CD4-positive, alpha-beta T cell treated with Interleukin-15 for 4 hours (primary cell): ENCODE measurements around the gene KAZN.

Source experiments
- DNase-seq: peaks from one replicate; pipeline ENCODE4 v3.0.0-alpha.2; 2020; ENCODE audit warnings: low spot score

The KAZN gene

DNA sequence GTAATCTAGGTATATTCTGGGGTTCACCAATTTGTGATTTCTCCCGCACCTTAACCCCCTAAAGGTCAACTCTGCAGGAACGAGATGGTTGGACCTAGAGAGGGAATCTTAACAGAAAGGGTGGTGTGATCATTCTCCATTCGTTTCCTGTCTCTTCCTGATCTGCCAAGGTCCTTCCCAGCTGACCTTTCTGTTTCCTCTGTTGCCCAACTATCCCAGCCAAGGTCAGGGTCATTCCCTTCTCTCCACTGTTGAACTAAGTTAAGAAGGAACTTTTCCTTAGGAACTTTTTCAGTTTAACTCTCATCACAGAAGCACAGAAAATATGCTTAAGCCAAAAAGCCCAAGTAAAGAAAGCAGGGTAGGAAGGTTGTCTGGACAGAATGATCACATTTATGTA, 49.3 kb downstream of the KAZN start:
- no peak for DNase-seq

DNA sequence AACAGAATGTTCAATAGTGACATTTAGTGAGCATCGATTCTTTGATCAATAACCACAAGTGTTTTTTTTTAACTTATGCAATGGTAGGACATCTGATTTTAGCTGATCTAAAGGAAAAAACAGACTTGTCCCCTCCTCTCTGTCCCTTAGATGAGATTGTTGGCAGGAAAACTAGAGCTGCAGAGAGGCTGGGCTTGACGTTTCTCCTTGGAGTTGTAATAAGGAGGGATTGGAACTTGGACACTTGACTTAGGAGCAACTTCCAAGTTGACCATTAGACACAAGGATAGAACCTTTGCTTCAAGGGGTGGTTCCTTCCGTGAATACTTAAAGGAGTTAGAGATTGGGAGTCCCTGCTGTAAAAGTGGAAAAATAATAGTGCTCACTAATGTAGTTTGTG, 49.9 kb downstream of the KAZN start:
- DNase-seq, result no peak

DNA sequence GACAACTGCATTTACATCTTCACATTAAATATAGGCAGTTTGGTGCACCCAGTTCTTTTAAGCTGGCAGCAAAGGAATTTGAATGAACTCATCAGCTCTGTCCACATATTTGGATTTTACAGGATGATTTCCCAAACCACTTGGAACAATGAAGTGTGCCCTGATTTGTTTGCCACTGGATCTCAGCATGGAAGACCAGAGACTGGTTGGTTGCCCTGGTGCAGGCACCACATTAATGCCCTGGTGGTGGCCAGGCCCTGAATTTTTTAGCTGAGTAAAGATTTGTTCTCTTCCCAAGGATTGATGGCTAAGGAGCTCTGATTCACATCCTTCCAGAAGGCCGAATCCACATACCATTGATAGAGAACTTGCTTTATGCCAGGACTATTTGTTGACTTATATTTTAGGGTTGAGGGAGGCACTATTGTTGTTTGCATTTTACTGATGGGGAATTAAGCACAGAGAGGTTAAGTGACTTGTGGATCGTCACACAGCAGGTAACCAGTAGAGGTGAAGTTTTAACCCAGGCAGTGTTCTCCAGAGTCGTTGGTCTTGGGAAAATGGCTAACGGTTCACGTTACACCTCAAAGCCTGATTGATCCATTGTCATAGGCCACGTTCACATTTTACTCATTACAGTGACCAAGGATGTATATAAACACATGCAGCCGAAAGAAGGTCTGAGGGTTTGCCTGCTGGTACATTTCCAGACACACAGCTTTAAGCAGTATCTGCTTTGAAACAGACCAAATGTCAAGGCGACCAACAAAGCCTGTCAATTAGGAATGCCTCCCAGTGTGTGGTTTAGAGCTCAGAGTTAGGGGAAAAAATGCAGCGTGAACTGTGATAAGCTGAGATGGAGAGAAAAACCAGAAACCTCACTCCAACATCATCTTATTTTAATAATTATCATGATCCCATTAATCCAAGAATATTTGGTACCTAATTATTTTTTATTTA, 50.7 kb downstream of the KAZN start:
- DNase-seq, result no peak

DNA sequence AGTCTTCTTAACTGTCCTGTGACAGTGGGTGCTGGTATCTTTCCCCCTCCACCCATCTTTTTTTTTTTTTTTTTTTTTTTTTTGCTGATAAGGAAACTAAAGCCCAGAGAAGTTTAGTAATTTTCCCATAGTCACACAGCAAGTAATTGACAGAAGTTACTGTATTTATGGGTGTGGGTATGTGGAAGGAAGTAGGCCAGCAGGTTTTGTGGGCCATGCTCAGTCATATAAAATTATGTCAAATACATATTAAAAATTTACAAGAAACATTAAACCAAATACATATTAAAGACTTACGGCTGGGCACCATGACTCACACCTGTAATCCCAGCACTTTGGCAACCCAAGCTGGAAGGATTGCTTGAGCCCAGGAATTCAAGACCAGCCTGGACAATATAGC, 51.5 kb downstream of the KAZN start:
- DNase-seq, result no peak

DNA sequence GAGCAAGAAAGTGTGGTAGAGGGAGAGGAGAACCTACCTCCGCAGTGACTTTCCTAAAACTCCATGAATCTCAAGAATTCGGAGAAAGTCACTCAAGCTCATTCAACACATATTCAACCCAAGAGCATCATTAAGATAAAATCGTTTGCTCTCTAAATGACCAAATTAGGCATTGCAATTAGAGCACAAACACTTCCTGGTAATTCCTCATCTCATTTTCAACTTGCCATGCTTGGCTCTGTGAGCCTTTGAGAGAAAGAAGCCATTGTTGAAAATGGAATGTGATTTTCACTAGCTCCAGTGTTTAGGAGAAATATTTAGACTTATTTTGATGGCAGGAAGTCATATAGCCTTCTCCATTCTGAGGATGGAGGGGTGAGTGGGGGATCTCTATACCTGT, 52.5 kb downstream of the KAZN start:
- no peak for DNase-seq

DNA sequence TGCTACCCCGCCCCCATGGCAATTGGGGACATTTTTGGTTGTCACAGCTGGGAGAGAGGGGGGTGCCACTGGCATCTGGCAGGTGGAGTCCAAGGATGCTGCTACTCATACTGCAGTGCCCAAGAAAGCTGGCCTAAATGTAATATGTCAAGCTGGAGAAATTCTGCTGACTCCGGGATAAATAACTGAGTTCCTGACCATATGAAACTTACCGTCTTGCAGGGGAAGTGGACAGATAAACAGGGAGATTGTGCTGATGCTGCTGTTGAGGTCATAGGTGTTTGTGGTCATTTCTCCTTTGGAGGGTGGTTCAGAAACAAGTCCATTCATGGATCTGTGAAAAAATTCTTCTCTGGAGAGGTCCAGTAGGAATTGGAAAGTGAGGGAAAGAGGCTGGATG, 54.4 kb downstream of the KAZN start:
- no peak for DNase-seq

DNA sequence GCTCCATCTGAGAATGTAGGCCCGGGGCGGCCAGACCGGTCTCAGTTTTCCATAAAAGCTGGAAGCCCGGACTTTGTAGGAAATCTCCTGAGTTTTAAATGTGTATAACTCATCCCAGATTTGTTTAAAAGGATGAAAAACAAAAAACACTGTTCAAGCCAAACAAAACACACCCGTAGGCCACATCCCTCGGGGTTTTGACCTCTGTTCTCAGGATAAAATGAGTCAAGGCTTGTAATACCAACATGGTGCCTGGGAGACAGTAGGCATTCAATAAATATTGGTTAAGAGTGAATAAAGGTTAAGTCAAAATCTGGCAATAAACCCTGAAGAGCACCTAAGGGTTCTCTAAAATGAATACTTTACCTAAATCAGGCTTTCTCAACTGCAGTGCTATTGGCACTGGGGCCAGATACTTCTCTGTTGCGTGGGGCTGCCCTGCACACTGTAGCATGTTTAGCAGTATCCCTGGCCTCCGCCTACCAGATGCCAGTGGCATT, 55.0 kb downstream of the KAZN start:
- no peak for DNase-seq

DNA sequence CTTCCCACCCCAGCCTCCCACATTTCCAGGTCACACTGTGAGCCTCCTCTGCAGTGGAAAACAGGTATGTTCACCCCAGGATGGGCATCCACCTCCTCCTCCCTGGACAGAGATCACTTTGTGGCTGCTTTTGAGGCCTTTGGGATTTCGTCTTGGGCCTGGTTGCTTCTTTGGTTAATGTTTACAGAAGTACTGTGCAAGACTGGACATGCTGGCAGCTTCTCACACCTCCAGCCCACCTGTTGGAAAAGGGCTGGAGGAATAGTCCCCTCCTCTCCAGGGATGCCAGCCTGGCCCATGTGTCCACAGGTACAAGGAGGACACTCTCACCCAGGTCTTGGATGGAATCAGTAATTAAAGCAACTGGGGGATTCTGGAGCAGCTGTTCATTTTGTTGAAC, 56.1 kb downstream of the KAZN start:
- DNase-seq, result no peak

DNA sequence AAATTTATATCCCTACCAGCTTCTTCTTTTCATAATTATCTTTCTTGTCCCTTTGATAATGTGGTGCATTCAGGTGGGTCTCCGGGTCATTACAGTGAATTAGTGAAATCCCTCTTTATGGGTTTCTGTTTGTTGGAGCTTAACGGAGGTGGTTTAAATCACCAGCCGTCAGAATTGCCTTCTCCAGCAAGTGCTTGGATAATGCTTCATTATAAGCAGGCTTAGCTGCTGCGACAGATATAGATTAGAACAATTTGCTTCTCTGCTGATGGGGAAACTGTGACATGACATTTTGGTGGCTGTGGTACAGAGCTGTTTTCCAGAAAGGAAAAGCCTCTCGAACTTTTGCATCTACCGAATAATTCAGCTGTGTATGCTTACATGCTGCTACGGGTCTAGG, 56.9 kb downstream of the KAZN start:
- DNase-seq, result no peak

DNA sequence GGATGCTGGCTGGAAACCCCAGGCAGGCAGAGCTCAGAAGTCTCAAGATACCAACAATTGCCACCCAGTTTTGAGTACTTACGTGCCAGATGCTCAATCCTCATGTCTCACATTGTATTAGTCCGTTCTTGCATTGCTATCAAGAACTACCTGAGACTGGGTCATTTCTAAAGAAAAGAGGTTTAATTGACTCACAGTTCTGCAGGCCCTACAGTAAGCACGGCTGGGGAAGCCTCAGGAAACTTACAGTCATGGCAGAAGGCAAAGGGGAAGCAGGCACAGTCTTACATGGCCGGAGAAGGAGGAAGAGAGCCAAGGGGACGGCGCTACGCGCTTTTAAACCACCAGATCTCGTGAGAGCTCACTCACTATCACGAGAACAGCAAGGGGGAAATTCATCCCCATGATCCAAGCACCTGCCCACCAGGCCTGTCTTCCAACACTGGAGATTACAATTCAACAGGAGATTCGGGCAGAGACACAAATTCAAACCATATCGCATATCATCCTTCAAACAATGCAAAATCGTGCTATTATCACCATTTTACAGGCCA, 58.0 kb downstream of the KAZN start:
- no peak for DNase-seq

DNA sequence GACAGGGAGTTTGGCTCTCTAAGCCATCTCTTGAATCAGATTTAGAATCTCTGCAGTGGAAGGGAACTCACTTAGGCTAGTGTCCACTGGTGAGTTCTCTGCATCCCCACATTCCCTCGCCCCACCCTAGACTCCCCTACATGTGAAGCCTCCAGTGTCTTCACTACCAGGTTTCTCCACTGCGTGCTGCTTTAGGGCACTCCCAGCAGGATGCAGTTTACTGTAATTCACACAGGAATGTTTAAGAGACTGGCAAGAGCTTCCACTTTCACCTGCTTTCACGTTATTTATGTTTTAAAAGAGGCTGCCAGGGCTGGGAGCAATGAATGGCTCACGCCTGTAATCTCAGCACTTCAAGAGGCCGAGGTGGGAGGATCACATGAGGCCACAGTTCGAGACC, 60.2 kb downstream of the KAZN start:
- DNase-seq, result no peak

DNA sequence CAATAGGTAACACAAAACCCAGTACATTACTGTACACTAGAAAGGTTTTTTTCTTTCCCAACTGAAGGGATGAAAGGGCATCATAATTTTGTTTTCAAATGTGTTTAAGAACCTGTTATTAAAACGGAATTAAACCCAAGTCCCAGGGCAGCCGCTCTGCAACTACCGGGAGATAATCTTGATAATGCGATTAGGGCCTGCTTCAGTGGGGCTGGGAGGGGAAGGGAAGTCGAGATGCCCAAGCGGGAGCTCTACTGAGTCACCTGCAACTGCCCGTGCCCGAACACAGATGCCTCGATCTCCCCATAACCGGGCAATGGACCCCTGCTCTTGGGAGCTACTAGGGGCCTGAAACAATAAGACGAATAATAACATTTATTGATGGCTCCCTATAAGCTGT, 61.4 kb downstream of the KAZN start:
- no peak for DNase-seq

DNA sequence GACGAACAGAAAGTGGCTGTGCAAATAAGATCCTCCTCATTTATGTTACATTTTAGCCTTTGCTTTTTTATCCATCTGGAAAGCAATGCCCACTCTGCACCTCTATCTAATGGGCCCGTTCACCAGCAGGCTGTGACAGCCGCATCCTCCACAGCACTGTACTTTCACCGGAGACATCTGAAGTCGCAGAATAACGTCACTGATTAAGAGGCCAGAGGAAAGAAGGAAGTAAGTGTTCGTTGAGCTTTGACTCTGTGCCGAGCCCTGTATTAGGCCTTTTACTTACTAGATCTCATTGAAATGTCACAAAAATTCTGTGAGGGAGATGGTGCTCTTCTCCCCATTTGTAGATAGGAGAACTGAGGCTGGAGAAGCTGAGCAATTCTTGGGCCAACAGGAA, 62.3 kb downstream of the KAZN start:
- no peak for DNase-seq

DNA sequence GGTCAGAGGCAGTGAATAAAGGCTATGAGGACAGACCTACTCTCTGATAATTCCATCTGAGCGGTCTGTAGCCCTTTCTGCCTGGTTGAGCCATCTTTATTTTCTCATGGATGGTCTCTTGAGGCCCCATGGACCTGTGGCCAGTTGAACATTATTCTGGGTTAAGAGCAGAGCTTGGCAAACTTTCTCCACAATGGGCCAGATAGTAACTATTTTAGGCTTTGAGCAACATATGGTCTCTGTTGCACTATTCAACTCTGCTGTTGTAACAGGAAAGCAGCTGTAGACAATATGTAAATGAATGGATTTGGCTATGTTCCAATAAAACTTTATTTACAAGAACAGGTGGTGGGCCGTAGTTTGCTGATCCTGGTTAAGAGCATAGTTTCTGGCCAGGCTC, 62.7 kb downstream of the KAZN start:
- DNase-seq, result no peak

DNA sequence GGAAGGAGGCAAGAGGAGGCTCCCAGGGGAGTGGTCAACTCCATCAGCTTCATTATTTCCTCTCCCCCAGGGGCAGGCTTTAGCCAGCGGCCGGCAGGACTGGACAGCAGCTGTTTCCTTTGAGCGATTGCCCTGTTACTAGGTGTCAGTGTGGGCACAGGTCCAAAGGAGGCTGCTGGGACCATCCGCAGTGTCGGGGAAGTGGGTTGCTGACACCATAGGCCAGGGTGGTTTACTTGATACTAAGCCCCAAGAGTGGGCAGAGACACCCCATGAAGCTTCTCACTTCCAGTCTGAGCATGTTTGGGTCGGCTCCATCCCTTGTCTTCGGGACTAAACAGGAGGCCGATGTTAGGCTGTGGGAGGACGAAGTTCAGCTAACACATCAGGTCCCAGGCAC, 63.6 kb downstream of the KAZN start:
- DNase-seq, result no peak

DNA sequence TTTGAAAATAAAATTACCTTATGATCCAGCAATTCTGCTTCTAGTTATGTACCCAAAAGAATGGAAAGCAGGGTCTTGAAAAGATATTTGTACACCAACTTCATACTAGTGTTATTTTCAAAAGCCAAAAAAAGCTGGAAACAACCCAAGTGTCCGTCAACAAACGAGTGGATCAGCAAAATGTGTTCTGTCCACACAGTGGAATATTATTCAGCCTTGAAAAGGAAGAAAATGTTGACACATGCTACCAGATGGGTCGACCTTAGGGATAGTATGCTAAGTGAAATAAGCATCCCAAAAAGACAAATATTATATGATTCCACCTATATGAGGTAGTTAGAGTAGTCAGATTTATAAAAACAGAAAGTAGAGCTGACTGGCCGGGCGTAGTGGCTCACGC, 65.3 kb downstream of the KAZN start:
- no peak for DNase-seq

DNA sequence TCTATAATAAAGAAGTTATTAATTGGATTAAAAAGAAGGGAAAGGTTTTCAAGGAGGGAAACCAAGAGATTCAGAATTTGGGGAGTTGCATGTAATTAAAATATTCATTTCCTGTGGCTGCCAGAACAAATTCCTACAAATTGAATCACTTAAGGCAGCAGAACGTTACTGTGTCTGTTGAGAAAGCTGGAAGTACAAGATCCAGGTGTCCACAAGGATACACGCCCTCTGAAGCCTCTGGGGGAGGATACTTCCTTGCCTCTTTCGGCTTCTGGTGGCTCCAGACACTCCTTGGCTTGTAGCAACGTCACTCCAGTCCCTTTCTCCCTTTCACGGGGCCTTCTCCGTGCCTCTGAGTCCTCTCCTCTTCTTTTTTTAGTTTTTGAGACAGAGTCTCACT, 67.9 kb downstream of the KAZN start:
- no peak for DNase-seq

DNA sequence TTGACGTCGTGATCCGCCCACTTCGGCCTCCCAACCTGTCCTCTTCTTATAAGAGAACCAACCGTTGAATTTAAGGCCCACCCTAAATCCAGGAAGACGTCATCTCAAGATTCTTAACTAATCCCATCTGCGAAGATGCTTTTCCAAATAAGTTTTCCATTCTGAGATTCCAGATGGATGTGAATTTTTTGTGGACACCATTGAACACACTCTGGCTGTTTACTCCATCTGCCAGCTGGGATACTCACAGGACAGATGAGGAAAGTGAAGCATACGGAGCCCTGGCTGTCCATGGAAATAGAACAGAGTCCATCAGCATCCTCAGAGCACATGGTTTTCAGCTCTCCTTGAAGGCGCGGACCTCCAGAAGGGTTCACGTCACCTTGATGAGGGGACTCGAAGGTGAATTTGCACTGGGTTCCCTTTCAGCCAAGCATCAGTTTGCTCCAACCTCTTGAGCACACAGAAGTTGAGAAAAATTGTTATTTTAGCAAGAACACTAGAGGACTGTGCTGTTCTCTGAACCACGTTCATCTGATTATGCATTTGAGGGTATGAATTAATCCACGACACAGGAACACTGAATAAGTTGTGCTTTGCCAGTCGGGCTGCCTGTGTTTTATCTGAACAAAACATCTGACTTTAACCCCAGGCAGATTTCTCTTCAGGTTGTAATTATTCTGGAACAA, 68.6 kb downstream of the KAZN start:
- DNase-seq, result no peak

DNA sequence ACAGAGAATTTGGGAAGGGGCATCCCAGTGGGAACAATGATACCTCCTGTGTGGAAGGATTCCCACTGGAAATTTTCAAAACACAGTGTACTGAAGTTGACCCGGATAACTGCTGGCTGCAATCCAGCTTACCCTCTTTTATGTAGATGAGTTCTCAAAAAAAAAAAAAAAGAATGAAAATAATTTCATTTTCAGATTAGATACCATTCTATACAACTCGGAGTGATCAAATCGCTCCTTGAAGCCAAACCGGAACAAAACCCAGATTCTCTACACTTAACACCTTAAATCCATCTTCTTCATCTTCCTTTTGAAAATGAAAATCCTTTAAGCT, 69.1 kb downstream of the KAZN start:
- no peak for DNase-seq

DNA sequence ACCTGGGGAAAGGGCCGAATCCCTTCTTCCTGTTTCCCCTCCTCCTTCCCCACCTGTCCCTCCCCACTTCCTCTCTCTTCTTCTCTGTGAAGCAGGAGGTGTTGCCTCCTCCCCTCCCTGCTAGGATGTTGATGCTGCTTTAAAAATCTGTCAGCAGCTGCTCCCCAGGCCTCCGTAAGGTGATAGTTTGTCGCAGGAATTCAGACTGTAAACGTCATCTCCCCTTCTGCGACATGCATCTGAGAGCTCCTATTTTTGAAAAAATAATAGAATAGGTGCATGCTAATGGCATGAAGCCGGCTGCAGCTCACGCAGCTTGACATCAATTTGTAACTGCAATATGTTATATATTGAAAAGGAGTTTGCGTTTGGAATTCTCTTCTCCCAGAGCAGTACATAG, 70.1 kb downstream of the KAZN start:
- DNase-seq, result no peak

DNA sequence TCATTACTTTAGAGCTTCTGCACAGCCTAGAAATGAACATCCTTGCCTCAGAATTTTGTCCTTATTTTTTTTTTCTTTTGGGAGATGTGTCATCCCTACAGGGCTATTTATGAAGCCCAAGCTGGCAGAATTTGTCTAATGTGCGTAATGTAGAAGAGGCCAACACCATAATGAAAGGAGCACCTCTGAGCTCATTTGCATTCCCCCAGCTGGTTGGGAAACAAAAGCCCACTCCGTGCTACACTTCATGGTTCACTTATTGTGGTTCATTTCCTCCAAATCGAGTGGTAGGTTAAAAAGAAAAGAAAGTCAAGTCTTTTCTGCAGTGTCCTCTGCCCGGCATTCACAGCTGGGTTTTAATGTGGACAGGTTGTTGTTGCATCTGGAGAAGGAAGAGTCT, 73.5 kb downstream of the KAZN start:
- DNase-seq, result no peak

DNA sequence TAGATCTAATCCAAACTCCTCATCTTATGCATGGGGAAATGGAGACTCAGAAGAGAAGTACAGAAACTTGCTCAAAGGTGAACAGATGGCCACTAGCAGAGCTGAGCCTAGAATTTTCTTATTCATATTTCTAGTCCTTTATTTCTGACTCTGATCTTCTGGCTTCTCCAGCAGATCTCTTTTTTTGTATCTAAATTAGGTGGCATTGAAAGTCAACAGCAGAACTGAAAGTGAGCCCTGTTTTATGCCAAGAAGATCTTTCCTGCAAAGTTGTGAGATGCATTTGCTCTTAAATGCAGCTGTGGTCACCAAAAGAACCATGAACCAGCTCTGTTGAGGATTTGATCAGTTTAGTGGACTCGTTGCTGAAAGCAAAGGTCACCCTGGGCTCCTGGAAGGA, 75.5 kb downstream of the KAZN start:
- DNase-seq, result no peak

DNA sequence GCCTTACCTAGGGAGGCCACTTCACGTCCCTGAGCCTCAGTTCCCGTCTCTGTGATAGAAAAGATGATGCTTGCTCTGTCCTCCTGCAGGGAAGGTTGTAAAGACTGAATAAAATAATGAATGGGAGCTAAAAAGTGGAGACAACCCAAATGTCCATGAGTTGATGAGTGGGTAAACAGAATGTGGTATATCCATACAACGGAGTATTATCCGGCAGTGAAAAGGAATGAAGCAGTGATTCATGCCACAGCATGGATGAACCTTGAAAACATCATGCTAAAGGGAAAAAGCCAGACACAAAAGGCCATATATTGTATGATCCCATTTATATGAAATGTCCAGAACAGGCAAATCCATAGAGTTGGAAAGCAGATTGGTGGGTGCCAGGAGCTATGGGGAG, 77.9 kb downstream of the KAZN start:
- DNase-seq, result no peak
